ENCODE measurements around the gene ARL13B.
"Not testable (repeated sequence)": the region's sequence is repeated elsewhere in the genome, so short reads cannot be mapped to it uniquely, and the experiment has no call there.

The ARL13B gene

DNA sequence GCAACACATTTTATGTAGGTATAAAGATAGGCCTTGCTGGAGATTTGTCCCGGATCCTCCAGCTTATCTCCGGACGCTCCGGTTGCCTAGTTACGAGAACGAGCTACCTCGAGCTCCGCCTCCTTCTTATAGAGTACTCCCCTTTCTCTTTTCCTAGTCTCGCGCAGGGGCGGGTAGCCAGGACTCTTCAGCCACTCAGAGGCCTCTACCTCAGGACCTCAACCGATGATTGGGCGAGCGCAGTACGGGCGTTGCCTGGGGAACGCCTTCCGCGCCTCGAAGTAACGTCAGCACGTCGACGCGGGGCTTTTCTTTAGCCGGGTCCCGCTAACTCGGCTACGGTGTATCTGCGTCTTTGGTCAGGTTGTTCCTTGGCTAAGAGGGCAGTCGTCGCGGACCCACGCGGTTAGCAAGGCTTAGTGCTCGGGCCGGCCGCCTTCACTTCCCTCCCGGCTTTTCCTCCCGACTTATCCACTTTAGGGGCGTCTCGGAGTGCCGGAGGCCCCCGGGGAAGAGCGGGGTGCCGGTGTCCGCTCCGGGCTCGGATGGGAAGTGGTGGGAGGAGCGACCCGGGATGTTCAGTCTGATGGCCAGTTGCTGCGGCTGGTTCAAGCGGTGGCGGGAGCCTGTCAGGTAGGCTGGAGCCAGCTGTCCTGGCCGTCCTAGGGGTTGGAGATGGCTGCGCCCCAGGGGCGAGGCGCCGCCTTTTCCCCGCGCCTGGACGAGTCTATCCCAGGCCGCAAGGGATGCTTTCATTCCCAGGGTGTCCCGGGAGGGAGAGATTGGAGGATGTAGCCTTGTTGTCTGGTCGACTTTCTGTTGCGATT, at the start of gene ARL13B:
TSS of gene ARL13B (plus strand) at position 306 of the 827 bp plus-strand sequence. CDS start at position 575, 269 bp downstream.
- DNase-seq = peak; percentile 99

DNA sequence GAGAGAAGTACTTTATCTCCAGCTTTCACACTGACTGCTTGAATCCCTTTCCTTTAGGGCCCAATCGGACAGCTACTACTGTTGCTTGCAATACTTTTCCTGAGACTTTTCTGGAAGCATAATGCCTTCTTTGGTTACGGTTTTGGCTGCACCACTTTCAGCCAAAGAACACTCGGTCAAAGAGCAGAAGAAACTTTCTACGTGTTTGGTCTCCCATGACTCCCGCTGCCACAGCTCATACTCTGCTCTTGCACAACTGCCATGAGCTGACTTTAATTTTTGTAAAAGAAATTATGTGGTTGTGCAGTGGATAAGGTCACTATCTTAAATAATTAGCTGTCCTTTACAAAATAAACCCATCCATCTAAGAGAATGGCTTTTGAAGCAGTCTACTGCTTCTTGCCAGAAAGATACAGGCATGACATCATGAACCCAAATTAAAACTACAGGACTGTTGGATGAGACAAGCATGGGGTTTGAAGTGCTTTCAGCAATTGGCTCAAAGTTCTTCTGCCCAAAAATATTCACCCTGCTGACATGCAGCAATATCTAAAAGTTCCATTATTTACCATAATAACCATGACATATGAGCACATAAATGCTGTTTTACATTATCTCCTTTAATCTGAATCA, 48.2 kb upstream of the ARL13B start:
- no peak for DNase-seq

DNA sequence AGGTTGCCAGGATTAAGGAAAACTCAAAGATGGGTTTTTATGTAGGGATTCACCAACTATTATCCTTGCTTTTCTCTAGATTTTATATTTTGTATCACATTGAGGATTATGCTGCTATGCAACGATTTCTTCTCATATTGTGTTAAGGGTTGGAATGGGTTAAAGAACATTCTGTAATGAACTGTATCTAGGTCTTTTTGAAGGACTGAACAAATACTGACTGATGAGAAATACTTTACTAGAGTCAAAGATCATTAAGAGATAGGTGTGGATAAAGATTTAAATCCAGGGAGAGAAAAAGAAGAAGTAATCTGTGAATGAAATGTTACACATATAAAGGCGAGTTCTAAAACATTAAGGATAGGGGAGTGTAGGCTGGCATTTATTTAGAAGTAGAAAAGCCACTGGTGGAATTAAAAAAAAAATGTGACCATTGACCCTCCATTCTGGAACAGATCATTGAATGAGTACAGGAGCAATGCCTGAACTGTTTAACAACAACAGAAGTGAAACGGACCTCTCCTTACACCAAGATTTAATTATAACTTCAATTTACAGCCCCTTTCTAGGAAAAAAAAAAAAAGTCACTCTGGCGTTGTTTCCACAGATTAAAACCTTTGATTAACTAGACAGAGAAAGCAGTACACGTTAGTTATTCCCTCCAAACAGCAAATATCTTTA, 45.4 kb upstream of the ARL13B start:
- no peak for DNase-seq

DNA sequence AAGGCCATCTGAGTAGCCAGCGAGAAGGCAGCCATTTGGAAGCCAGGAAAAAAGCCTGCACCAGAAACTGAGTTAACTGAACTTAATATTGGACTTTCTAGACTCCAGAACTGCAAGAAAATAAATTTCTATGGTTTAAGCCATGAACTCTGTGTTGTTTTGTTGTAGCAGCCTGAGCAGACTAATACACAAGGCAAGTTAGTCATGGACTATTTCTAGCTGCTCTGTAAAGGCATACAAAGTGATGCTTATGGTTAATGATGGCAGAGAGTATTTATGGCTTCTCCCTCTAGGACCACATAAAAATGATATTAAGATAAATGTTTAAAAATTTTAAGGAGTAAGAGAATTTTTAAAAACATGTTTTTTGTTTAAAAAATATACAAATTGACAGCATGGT, 43.4 kb upstream of the ARL13B start:
- no peak for DNase-seq

DNA sequence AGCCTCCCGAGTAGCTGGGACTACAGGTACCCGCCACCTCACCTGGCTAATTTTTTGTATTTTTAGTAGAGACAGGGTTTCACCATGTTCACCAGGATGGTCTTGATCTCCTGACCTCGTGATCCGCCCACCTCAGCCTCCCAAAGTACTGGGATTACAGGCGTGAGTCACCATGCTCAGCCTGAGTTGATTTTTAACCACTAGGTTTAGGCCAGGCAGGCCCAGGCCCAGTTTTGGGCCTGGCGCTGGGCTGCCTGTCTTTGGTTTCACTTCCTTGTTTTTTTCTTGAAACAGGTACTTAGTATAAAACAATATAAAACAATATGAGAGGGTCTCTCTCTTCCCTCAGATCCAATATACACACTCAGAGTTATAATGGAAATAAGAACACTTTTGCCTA, 42.5 kb upstream of the ARL13B start:
- DNase-seq = not testable (repeated sequence)

DNA sequence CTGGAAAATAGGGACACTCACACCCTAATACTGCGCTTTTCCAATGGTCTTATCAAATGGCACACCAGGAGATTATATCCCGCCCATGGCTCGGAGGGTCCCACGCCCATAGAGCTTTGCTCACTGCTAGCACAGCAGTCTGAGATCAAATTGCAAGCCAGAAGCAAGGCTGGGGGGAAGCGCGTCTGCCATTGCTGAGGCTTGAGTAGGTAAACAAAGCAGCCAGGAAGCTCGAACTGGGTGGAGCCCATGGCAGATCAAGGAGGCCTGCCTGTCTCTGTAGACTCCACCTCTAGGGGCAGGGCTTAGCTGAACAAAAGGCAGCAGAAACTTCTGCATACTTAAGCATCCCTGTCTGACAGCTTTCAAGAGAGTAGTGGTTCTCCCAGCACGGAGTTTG, 30.0 kb upstream of the ARL13B start:
- peak; percentile 28 for DNase-seq

DNA sequence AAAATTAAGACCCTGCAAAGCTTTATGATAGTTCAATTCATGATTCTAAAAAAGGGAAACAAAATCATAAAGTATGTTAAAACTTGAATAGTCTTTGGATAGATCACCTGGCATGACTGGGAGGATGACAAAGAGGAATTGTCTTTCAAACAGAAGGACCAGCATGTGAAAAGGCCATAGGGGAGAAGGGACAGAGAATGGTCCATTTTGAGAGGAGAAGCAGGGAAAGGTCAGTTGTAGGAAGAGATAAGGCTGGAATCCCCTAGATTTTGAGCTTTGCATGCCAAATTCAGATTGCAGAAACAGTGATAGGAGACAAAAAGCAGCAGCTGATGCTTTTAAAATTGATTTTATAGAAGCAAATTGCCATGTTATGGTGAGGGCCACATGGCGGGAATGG, 18.9 kb upstream of the ARL13B start:
- DNase-seq = no peak

DNA sequence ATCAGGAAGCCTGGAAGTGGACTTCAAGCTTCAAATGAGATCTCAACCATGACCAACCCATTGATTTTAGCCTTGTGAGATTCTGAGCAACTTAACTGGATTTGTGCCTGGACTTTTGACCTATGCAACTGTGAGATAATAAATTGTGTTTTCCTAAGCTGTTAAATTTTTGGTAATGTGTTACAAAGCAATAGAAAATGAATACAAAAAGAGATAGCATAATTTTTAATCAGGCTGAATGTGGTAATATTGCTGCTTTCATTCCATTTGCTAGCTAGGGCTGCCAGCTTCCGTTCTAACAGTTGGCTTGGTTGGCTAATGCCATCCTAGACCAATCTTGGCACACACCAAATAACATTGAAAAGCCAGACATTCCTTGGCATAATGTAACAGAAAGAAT, 18.5 kb upstream of the ARL13B start:
- DNase-seq = no peak

DNA sequence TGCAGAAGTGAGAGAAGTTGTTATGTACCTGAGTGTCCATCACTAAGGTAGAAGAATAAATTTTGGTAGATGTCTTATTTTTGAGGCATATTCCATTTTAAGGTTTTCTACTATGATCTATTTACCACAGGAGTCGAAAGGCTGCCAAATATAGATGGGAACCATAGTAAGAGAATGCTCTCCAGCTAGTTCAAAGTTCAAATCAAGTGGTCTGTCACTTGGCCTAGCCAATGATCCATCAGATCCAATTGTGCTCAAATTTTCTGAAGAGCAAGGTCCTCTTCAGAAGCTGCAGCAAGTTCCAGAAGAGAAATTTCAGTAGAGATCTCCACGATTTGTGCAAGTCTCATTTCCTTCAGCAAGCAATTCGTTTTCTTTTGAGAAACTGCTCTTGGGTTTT, 17.2 kb upstream of the ARL13B start:
- no peak for DNase-seq

DNA sequence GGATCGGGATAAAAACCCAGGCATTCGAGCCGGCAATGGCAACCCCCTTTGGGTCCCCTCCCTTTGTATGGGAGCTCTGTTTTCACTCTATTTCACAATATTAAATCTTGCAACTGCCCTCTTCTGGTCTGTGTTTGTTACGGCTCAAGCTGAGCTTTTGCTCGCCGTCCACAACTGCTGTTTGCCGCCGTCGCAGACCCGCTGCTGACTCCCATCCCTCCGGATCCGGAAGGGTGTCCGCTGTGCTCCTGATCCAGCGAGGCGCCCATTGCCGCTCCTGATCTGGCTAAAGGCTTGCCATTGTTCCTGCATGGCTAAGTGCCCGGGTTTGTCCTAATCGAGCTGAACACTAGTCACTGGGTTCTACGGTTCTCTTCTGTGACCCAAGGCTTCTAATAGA, 14.8 kb upstream of the ARL13B start:
- DNase-seq = not testable (repeated sequence)

DNA sequence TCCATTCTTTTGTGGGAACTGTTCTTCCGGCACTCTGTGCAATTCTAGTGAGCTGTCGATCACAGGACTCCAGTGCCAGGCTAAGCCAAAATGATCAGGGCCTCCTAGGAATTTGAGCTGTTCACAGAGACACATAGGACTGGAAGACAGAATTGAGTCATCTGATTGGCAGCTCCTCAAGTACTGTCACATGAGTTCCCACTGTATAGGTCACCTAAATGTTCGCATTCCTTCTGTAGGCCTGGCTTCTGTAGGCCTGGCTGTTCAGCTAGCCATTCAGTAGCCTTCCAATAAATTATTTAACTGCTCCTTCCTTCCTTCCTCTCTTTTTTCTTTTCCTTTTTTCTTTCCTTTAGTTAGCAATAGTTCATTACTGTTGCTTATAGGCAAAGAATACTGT, 10.5 kb upstream of the ARL13B start:
- no peak for DNase-seq

DNA sequence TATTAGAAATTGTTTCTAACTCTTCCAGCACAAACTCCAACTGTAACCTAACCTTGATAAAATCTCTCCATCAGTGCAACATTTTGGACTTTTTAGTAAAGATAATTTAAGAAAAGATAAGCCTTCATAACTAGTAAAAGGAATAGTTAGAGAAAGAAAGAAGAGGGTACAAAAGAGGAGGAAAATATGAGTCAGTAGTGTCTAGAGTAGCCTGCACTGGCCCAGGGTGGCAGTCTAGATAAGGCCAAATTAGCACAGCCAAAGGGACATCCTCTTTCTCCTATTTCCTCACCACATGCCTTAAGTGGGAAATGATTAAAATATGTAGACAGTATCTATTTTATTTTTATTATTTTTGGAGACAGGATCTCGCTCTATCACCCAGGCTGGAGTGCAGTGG, 10.0 kb upstream of the ARL13B start:
- DNase-seq = no peak

DNA sequence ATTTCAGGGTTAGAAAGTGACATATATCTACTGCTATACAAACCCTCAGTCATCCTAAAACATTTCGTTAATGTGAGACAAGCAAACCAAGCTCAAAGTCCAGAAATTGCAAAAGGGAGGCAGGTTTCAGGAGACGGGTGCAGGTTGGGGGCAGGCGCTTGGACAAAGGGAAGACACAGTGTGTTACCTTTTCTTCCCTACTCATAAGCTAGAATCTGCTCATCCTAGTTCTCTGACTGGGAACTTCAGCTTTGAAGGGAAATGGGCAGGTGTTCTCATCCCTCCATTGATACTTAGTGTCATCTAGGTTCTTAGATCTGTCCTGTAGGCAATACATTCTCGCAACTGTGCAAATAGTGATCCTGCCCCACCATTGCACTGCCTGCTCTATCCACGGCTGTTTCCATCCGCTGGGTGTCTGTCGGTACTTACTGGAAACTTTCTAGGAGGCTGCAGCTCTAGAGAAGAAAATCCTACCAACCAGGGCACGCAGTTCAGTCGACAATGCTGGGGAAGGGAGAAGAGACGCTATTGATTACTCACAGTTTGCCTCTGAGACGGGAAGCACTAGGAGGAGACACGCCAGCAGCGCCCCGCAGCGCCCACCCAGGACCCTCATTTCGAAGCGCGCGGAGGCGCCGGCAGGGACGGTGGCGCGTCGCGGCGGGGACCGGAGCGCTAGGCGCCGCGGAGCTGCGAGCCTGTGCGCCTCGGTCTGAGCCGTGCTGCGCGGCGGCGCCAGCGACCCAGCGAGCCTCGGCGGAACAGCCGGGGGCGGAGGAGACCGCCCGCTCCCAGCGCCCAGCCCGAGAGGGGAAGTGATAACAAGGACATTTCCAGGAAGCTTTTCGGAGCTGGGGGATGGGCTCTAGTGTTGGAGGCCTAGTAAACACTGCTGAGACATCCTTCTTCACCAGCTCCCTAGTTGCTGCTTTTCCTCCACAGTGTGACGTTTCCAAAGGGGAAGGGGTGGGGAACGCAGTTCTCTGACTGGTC, 6.5 kb upstream of the ARL13B start, which contains the start of gene PROS1:
TSS of gene PROS1 (minus strand) at position 766 of the 996 bp plus-strand sequence. CDS start at position 619, 147 bp downstream.
- DNase-seq = peak; percentile 57

DNA sequence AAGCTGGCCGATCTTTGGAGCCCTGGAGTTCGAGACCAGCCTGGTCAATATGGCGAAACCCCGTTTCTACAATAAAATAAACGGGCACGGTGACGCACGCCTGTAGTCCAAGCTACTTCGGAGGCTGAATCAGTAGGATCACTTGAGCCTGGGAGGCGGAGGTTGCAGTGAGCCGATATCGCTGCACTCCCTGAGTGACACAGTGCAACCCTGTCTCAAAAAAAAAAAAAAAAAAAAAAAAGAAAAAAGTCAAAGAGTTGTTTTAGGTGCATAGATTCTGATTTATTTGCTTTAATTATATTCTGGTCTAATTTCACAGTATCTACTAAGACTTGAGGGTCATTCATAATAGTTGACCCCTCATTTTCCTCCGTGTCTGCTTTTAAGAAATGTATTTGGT, 1.7 kb downstream of the ARL13B start:
- DNase-seq = no peak

DNA sequence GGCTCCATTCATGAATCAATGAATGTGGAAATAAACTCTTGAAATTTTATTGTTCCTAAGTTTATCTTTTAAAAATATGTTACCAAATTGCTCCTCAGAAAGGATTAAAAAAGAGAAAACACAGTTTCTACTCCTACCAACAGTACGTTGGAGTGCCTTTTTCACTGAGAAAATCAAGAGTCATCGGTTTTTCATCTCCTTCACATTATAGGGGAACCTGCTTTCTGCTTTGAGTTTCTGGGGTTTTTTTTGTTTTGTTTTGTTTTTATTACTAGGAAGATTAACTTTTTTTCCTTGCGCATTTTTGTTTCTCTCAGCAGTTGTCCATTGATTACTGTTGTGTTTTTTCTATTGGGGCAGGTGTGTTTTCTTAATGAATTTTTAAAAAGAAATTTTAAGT, 3.5 kb downstream of the ARL13B start:
- DNase-seq = no peak

DNA sequence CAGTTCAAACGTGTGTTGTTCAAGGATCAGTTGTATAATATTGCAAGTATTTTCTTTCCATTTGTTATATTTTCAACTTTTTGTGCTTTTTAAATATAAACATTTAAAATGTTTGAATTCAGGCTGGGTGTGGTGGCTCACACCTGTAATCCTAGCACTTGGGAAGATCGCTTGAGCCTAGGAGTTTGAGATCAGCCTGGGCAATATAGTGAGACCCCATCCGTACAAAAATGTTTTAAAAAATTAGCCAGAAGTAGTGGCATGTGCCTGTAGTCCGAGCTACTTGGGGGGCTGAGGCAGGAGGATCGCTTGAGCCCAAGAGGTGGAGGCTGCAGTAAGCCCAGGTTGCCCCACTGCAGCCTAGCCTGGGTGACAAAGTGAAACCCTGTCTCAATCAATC, 4.7 kb downstream of the ARL13B start:
- no peak for DNase-seq

DNA sequence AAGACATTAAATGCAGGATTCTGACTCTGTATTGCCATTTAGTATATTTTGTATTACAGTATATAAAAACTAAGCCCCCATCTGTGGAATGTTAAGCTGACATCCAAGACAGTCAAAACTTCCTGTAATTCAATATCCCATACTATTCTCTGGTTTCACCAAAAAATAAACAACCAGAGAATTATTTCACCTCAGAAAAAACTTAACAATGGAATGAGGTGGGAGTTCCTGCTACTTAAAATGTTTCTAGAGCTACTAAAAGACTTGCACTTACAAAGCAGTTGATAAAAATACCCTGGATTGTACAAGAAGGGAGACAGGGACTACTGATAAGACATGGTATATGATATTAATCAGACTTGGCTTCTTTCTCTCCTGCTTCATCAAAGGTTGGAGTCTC, 8.3 kb downstream of the ARL13B start:
- DNase-seq = no peak

DNA sequence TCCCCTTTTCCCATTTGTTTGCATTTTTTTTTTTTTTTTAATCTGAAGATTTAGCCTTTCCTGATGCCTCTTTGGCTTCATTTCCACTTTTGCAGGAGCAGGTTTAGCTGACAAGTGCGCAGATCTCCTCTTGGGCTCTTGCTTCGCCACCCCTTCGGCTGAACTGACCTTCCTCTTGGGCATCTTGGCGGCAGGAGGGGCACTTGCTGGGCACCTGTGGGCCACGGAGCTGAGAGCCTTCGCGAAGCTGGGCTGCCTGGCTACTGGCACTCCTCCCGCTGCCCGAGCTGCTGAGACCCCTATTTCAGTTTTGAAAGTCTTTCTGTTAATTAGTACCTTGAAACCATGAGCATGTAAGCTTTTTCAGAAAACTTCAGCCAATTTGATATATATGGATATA, 8.8 kb downstream of the ARL13B start:
- no peak for DNase-seq

DNA sequence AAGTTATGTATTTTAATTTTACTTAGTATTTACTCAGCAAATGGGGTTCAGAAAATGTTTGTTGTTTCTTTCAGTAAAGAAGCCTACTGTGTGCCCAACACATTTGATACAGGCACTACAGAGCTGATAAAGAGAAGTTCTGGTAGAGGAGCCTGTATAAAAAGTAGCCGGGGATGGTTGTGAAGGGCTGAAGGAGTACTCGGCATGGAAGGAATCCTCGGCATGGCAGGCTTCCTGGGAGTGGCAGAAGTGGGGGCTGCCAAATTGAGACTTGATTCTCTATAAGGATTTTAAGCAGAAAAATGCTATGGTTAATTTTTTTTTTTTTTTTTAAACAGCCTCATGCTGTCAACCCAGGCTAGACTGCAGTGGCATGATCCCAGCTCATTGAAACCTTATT, 9.3 kb downstream of the ARL13B start:
- DNase-seq = no peak

DNA sequence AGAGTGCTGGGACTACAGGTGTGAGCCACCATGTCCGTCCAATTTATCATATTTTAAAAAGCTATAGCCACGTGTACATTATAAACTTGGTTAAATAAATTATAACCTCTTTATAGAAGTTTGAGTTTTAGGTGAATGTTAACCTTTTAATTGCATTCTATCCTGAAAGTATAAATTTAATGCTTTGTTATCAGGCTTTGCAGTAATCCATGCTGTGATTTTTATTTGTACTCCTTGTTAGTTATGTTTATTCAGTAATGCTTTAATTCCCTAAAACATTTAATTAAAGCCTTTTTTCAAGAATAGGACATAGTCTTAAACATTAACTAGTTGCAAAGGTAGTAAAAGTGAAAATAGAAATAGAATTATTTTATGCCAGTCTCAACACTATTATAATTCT, 11.7 kb downstream of the ARL13B start:
- DNase-seq = no peak

DNA sequence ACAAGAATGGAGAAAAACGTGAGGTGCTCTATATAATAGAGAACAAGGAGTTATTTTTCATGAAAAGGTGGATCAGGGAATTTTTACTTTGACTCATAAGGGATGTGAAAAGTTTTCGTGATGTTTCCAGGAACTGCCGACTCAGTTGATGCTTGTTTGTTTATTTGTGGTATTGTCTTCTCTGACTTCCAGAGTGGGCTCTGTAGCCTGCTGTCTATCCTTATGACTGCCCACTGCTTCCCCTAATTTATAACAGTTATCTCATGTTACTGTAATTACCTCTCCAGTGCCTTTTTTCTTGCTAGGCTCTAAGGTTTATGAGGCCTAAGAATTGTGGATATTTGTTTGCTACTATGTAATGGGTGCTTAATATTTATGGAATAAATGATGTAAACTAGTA, 12.3 kb downstream of the ARL13B start:
- no peak for DNase-seq

DNA sequence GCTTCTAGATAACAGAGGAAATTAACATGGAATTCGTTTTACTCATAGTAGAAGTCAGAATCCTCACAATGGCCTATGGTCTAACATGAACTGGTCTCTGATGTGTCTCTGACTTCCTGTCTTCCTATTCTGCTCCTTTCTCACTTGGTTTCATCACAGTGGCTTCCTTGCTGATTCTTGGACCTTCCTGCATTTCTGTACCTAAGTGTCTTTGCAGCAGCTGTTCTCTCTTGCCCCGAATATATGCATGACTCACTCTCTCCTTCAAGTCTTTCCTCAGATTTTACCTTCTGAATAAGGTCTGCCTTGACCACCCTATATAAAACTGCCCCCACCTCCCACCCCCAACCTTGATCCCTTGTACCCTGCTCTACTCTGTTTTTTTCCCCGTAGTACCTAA, 14.1 kb downstream of the ARL13B start:
- no peak for DNase-seq

DNA sequence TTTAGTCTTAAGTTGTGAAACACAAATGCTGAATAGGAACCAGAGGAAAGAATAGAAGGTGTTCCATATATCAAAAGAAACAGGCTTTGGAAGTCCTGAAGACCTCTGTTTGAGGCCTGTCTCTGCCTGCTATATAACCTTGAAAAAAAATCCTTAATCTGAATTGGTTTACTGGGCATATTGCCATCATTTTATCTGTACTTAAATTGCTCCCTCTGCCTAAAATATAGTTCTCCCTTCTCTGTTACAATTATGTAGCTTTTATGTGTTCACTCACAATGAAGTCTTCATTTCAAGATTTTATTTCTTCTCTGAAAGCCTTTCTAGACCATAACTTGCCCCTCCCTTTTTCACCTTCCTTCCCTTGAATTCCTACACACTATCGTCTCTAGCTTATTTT, 21.2 kb downstream of the ARL13B start:
- DNase-seq = no peak

Data from NCI-H1105 (cell line).